Measurements from ENCODE around the gene SLC29A1. TPM values are rescaled to one million over a fixed set of nuclear protein-coding genes. Genes with fewer than 3 reads are reported as not detected.

Gene SLC29A1
- total and polyA plus RNA-seq, 9 of the 15 experiments (the other 6 are each of a cell fraction or from before 2014, with no cell fraction given), result 18.9 to 170 (median 57.7) TPM

GRCh38 chr6:44247338-44248302 is 24.2 kb downstream of the SLC29A1 start (continued):
- TF ChIP-seq NRF1 (conservative IDR thresholded peaks at IDR 0.05 in 1 of 2, IDR thresholded peaks at IDR 0.05 in 1 of 2) (peak; percentile 86 to 89), CBFA2T3 (IDR thresholded peaks at IDR 0.05) (no peak), MXD1 (CRISPR knock-in tag; IDR thresholded peaks at IDR 0.05; ENCODE audit: borderline replicate concordance, poor library complexity, severe bottlenecking) (peak; percentile 99), TEAD2 (tag; IDR thresholded peaks at IDR 0.05) (no peak), KLF1 (tag; IDR thresholded peaks at IDR 0.05) (no peak; the same call in 1 of the 2 replicates), RFX1 (IDR thresholded peaks at IDR 0.05) (no peak), CLOCK (CRISPR knock-in tag; IDR thresholded peaks at IDR 0.05; ENCODE audit: borderline replicate concordance) (no peak), ZNF274 (IDR thresholded peaks at IDR 0.05; ENCODE audit: borderline replicate concordance, low read depth, low read length) (peak; percentile 47; the same call in 1 of the 2 replicates), MEF2A (IDR thresholded peaks at IDR 0.05; ENCODE audit: control insufficient read depth, low read depth, low read length) (no peak), CUX1 (CRISPR knock-in tag; IDR thresholded peaks at IDR 0.05) (peak; percentile 84; the same call in 1 of the 2 replicates), SP2 (IDR thresholded peaks at IDR 0.05; ENCODE audit: extremely low read depth, low read depth, low read length, poor library complexity, severe bottlenecking) (no peak), DMBX1 (CRISPR knock-in tag; IDR thresholded peaks at IDR 0.05; ENCODE audit: borderline replicate concordance) (no peak), MECOM (CRISPR knock-in tag; IDR thresholded peaks at IDR 0.05) (no peak), ZBTB8A (IDR thresholded peaks at IDR 0.05; ENCODE audit: partially characterized antibody) (no peak), HMG20B (CRISPR knock-in tag; IDR thresholded peaks at IDR 0.05) (no peak), USF1 (CRISPR knock-in tag; IDR thresholded peaks at IDR 0.05) (peak; percentile 52), EP400 (IDR thresholded peaks at IDR 0.05) (peak; percentile 100), STAT5B (CRISPR knock-in tag; IDR thresholded peaks at IDR 0.05) (no peak)
